ENCODE data around the gene SH2D3C.
"Not testable (repeated sequence)": the region's sequence is repeated elsewhere in the genome, so short reads cannot be mapped to it uniquely, and the experiment has no call there.

The SH2D3C gene

DNA sequence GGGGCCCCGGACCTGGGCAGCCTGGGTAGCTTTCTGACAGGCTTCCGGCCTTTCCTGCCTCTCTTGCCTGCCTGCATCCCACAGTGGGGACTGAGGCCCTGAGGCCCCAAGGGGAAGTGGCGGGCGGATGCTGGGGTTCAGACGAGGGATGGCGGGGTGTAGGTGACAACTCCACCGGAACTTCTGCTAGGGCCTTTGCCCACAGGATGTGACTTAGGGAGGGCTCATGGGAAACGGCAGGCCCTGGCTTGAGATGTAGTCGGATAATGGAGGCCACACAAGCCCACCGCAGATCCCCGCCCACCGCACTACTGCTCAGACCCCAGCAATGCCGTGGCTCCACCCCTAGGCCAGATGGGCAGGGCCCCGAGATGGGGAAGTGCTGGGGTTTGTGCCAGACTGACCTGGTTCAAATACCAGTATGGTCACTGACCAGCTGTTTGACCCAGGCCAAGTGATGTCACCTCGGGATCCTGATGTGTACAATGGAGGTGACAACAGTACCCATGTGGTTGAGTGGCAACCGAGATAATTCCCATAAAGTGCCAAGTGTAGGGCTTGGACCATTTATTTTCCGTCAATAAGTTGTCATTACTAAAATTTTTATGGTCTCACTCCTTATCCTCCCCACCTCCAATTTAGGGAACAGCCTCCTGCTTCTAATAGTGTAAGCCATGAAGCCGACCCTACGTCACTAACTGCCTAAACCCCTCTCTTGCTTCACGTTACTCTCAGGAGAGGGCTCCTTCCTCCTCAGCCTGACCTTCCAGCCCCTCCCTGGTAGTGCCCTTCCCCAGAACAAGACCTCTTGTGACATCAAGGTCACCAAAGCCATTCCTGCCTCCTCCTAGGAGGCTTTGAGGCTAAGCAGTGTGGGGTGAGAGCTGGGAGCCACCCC, 4.9 kb upstream of the SH2D3C start:
- peaks cover 6% of the 10 kb centered on the region for H3K79me1 ChIP-seq (ENCODE audit: low read length)

DNA sequence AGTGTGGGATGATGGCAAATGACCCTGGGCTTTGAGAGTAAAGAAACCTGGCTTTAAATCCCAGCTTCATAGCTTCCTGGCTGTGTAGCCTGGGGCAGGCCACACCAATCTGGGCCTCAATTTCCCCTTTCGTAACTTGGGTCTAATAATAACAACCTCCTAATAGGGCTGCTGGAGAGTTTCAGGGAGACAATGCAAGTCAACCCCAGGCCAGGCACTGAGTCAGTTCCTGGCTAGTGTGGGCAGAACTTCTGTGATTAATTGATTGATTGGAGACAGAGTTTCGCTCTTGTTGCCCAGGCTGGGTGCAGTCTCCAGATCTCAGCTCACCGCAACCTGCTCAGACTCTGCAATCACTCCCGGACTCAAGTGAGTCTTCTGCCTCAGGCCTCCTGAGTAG, 3.3 kb upstream of the SH2D3C start:
- H4K8ac ChIP-seq (ENCODE audit: low read depth, low read length): no peak overlapping the region
- no peak overlapping the region for H3K27ac ChIP-seq (ENCODE audit: low read depth, low read length)
- H3K4ac ChIP-seq (ENCODE audit: low read depth, low read length): no peak overlapping the region
- no peaks in the 10 kb centered on the region for H3K27me3 ChIP-seq (ENCODE audit: insufficient read depth, low read length)
- no peak overlapping the region for H3K23ac ChIP-seq (ENCODE audit: low read length)
- WGBS (ENCODE audit: extremely low coverage, insufficient coverage, insufficient read length): no CpG with 5 or more reads among the region's 4 CpGs
- H3K36me3 ChIP-seq (ENCODE audit: control insufficient read depth in 1 of 2, insufficient read depth in 2 of 2, low read length in 2 of 2): no peaks in the 10 kb centered on the region
- no peak overlapping the region for H3K9ac ChIP-seq (ENCODE audit: low read length)
- H4K91ac ChIP-seq (ENCODE audit: low read depth, low read length): no peak overlapping the region
- H3K4me1 ChIP-seq (ENCODE audit: control insufficient read depth in 1 of 2, insufficient read depth in 2 of 2, low read length in 2 of 2): peaks cover 0 to 3% of the 10 kb centered on the region in 2 experiments
- no peak for DNase-seq
- H3K79me2 ChIP-seq (ENCODE audit: control insufficient read depth, insufficient read depth, low read length, poor library complexity): peaks cover 8% of the 10 kb centered on the region
- H2BK120ac ChIP-seq (ENCODE audit: insufficient read depth, low read length, poor library complexity): no peak overlapping the region
- no peak overlapping the region for H2AK5ac ChIP-seq (ENCODE audit: low read length)
- no peak overlapping the region for H2BK12ac ChIP-seq (ENCODE audit: low read length)
- H3K14ac ChIP-seq (ENCODE audit: low read length): no peak overlapping the region
- no peak overlapping the region for H3K4me2 ChIP-seq (ENCODE audit: low read length)
- H2BK5ac ChIP-seq (ENCODE audit: low read depth, low read length, poor library complexity): no peak overlapping the region
- H3K79me1 ChIP-seq (ENCODE audit: low read length): peaks cover 6% of the 10 kb centered on the region
- H4K12ac ChIP-seq (ENCODE audit: low read depth, low read length): no peak overlapping the region
- H3K4me3 ChIP-seq (ENCODE audit: low read depth, low read length): no peak overlapping the region
- H3K9me3 ChIP-seq (ENCODE audit: insufficient read depth, low read depth, low read length): peaks cover 2% of the 10 kb centered on the region
- no peak overlapping the region for H3K18ac ChIP-seq (ENCODE audit: low read length)
- no peak overlapping the region for H2AFZ ChIP-seq (ENCODE audit: insufficient read depth, low read length, poor library complexity)

More for the DNA sequence above, 4.9 kb upstream of the SH2D3C start:
- no peak overlapping the region for H2BK5ac ChIP-seq (ENCODE audit: low read depth, low read length, poor library complexity)
- no peak overlapping the region for H3K18ac ChIP-seq (ENCODE audit: low read length)
- WGBS (ENCODE audit: extremely low coverage, insufficient coverage, insufficient read length): no CpG with 5 or more reads among the region's 20 CpGs
- no peak overlapping the region for H4K8ac ChIP-seq (ENCODE audit: low read depth, low read length)
- H4K12ac ChIP-seq (ENCODE audit: low read depth, low read length): no peak overlapping the region
- H3K14ac ChIP-seq (ENCODE audit: low read length): no peak overlapping the region
- no peak overlapping the region for H3K27ac ChIP-seq (ENCODE audit: low read depth, low read length)
- H3K79me2 ChIP-seq (ENCODE audit: control insufficient read depth, insufficient read depth, low read length, poor library complexity): peaks cover 8% of the 10 kb centered on the region
- H3K23ac ChIP-seq (ENCODE audit: low read length): no peak overlapping the region
- H3K27me3 ChIP-seq (ENCODE audit: insufficient read depth, low read length): no peaks in the 10 kb centered on the region
- peaks cover 0 to 3% of the 10 kb centered on the region in 2 experiments for H3K4me1 ChIP-seq (ENCODE audit: control insufficient read depth in 1 of 2, insufficient read depth in 2 of 2, low read length in 2 of 2)
- no peak overlapping the region for H2AK5ac ChIP-seq (ENCODE audit: low read length)
- no peak overlapping the region for H3K4me3 ChIP-seq (ENCODE audit: low read depth, low read length)
- no peak overlapping the region for H3K9ac ChIP-seq (ENCODE audit: low read length)
- no peak overlapping the region for H2BK120ac ChIP-seq (ENCODE audit: insufficient read depth, low read length, poor library complexity)
- no peak for DNase-seq
- no peak overlapping the region for H3K4me2 ChIP-seq (ENCODE audit: low read length)
- no peaks in the 10 kb centered on the region for H3K9me3 ChIP-seq (ENCODE audit: insufficient read depth, low read depth, low read length)
- no peak overlapping the region for H4K91ac ChIP-seq (ENCODE audit: low read depth, low read length)
- H3K36me3 ChIP-seq (ENCODE audit: control insufficient read depth in 1 of 2, insufficient read depth in 2 of 2, low read length in 2 of 2): peaks cover 11 to 13% of the 10 kb centered on the region in 2 experiments
- no peak overlapping the region for H2AFZ ChIP-seq (ENCODE audit: insufficient read depth, low read length, poor library complexity)
- H3K4ac ChIP-seq (ENCODE audit: low read depth, low read length): no peak overlapping the region
- no peak overlapping the region for H2BK12ac ChIP-seq (ENCODE audit: low read length)

- not testable (repeated sequence) for H3K9me3 ChIP-seq (ENCODE audit: insufficient read depth, low read depth, low read length); H2AK5ac ChIP-seq (ENCODE audit: low read length); H2AFZ ChIP-seq (ENCODE audit: insufficient read depth, low read length, poor library complexity); H3K14ac ChIP-seq (ENCODE audit: low read length); H4K12ac ChIP-seq (ENCODE audit: low read depth, low read length); H3K27ac ChIP-seq (ENCODE audit: low read depth, low read length); H2BK5ac ChIP-seq (ENCODE audit: low read depth, low read length, poor library complexity); H3K23ac ChIP-seq (ENCODE audit: low read length); H4K91ac ChIP-seq (ENCODE audit: low read depth, low read length); H2BK12ac ChIP-seq (ENCODE audit: low read length); H3K4me3 ChIP-seq (ENCODE audit: low read depth, low read length); H2BK120ac ChIP-seq (ENCODE audit: insufficient read depth, low read length, poor library complexity); H3K4me1 ChIP-seq (ENCODE audit: control insufficient read depth in 1 of 2, insufficient read depth in 2 of 2, low read length in 2 of 2); H3K27me3 ChIP-seq (ENCODE audit: insufficient read depth, low read length); H3K36me3 ChIP-seq (ENCODE audit: control insufficient read depth in 1 of 2, insufficient read depth in 2 of 2, low read length in 2 of 2); H3K4ac ChIP-seq (ENCODE audit: low read depth, low read length); H4K8ac ChIP-seq (ENCODE audit: low read depth, low read length); H3K79me1 ChIP-seq (ENCODE audit: low read length); H3K9ac ChIP-seq (ENCODE audit: low read length); H3K4me2 ChIP-seq (ENCODE audit: low read length); H3K79me2 ChIP-seq (ENCODE audit: control insufficient read depth, insufficient read depth, low read length, poor library complexity); H3K18ac ChIP-seq (ENCODE audit: low read length)
- DNase-seq: peak in 1 of 2 donors; percentile 43
- WGBS (ENCODE audit: extremely low coverage, insufficient coverage, insufficient read length): no CpG with 5 or more reads among the region's 9 CpGs
Measured at GRCh38 chr9:127780909-127781308, 2.4 kb upstream of the SH2D3C start.

- Histone ChIP-seq H4K12ac (ENCODE audit: low read depth, low read length) (no peak overlapping the region), H2BK120ac (ENCODE audit: insufficient read depth, low read length, poor library complexity) (no peak overlapping the region)
Measured at GRCh38 chr9:127780126-127780885, 1.8 kb upstream of the SH2D3C start.

More at GRCh38 chr9:127780126-127780885, 1.8 kb upstream of the SH2D3C start:
- no peaks in the 10 kb centered on the region for H3K27me3 ChIP-seq (ENCODE audit: insufficient read depth, low read length)
- no peak for DNase-seq
- no CpG with 5 or more reads among the region's 20 CpGs for WGBS (ENCODE audit: extremely low coverage, insufficient coverage, insufficient read length)
- H3K9ac ChIP-seq (ENCODE audit: low read length): no peak overlapping the region
- H4K91ac ChIP-seq (ENCODE audit: low read depth, low read length): no peak overlapping the region
- no peak overlapping the region for H2AFZ ChIP-seq (ENCODE audit: insufficient read depth, low read length, poor library complexity)
- no peak overlapping the region for H3K4me2 ChIP-seq (ENCODE audit: low read length)
- H3K4me1 ChIP-seq (ENCODE audit: control insufficient read depth in 1 of 2, insufficient read depth in 2 of 2, low read length in 2 of 2): peaks cover 0 to 3% of the 10 kb centered on the region in 2 experiments
- no peak overlapping the region for H3K18ac ChIP-seq (ENCODE audit: low read length)
- no peak overlapping the region for H3K23ac ChIP-seq (ENCODE audit: low read length)
- no peak overlapping the region for H2BK12ac ChIP-seq (ENCODE audit: low read length)
- H2AK5ac ChIP-seq (ENCODE audit: low read length): no peak overlapping the region
- no peak overlapping the region for H2BK5ac ChIP-seq (ENCODE audit: low read depth, low read length, poor library complexity)
- no peak overlapping the region for H4K8ac ChIP-seq (ENCODE audit: low read depth, low read length)
- H3K79me1 ChIP-seq (ENCODE audit: low read length): no peaks in the 10 kb centered on the region
- H3K4ac ChIP-seq (ENCODE audit: low read depth, low read length): no peak overlapping the region
- H3K9me3 ChIP-seq (ENCODE audit: insufficient read depth, low read depth, low read length): peaks cover 2% of the 10 kb centered on the region
- H3K27ac ChIP-seq (ENCODE audit: low read depth, low read length): no peak overlapping the region
- H3K4me3 ChIP-seq (ENCODE audit: low read depth, low read length): no peak overlapping the region
- no peaks in the 10 kb centered on the region for H3K36me3 ChIP-seq (ENCODE audit: control insufficient read depth in 1 of 2, insufficient read depth in 2 of 2, low read length in 2 of 2)
- H3K14ac ChIP-seq (ENCODE audit: low read length): no peak overlapping the region
- no peaks in the 10 kb centered on the region for H3K79me2 ChIP-seq (ENCODE audit: control insufficient read depth, insufficient read depth, low read length, poor library complexity)
